H1 (cell line): Measurements from ENCODE around the gene HSF2. TPM values are rescaled to one million over a fixed set of nuclear protein-coding genes. Genes with fewer than 3 reads are reported as not detected.

Source experiments
- CTCF ChIA-PET: fragments of 300-600 bp; sonication (Branson Sonifier 250); formaldehyde crosslinking; loops from one replicate; lab custom pipeline; 2021; ENCODE audit not compliant: partially characterized antibody; lab: Charles Lee
- POLR2A ChIA-PET: fragments of 300-600 bp; sonication (Branson Sonifier 250); formaldehyde crosslinking; loops from one replicate; lab custom pipeline; 2021; ENCODE audit warnings: inconsistent platforms; ENCODE audit not compliant: partially characterized antibody; lab: Charles Lee
- DNase-seq, 2 experiments: peaks; one replicate each; pipeline versions ENCODE4 v3.0.0 to v3.0.0-alpha.2; 2010 to 2022; ENCODE audit warnings: low spot score in 2 of 2, low read depth in 1 of 2, mixed read lengths in 1 of 2
- FAIRE-seq: peaks from 2 replicates; lab custom pipeline; 2011; peaks lifted over from hg19 to GRCh38; lab: Jason Lieb, UNC
- H2AFZ ChIP-seq: 2 replicates; pipeline ENCODE4 v1.8.1; 2012; ENCODE audit warnings: low read length, inconsistent platforms
- H2AK5ac ChIP-seq: 2 replicates; pipeline ENCODE4 v1.6.1; 2013; ENCODE audit warnings: low read depth, low read length
- H2BK120ac ChIP-seq: replicated peaks from 2 replicates; pipeline ENCODE3; 2013; ENCODE audit warnings: low read depth, low read length, inconsistent platforms
- H2BK12ac ChIP-seq: 2 replicates; pipeline ENCODE4 v1.6.1; 2013; ENCODE audit warnings: low read depth, low read length
- H2BK15ac ChIP-seq: 2 replicates; pipeline ENCODE4 v1.6.1; 2013; ENCODE audit warnings: low read length
- H2BK20ac ChIP-seq: 2 replicates; pipeline ENCODE4 v1.6.1; 2013; ENCODE audit warnings: low read length
- H2BK5ac ChIP-seq: 2 replicates; pipeline ENCODE4 v1.6.1; 2013; ENCODE audit warnings: low read depth, low read length
- H3K14ac ChIP-seq: 2 replicates; pipeline ENCODE4 v1.6.1; 2013; ENCODE audit warnings: inconsistent platforms; ENCODE audit not compliant: insufficient read length
- H3K18ac ChIP-seq: 2 replicates; pipeline ENCODE4 v1.6.1; 2013; ENCODE audit warnings: low read length; ENCODE audit errors: extremely low read depth
- H3K23ac ChIP-seq: 2 replicates; pipeline ENCODE4 v1.6.1; 2013; ENCODE audit warnings: inconsistent platforms; ENCODE audit not compliant: insufficient read length
- H3K23me2 ChIP-seq: 2 replicates; pipeline ENCODE4 v1.6.1; 2013; ENCODE audit warnings: low read depth, low read length
- H3K27ac ChIP-seq: 2 replicates; pipeline ENCODE4 v1.6.1; 2011; ENCODE audit warnings: low read depth, low read length, inconsistent platforms
- H3K27me3 ChIP-seq, 4 experiments: replicated peaks in 1 of 4; 1 replicate in 1 of 4; 2 replicates in 3 of 4; pipeline versions ENCODE4 v1.6.1 to v1.8.1; 2011 to 2013; ENCODE audit warnings: low read length in 3 of 4, mild to moderate bottlenecking in 3 of 4, inconsistent platforms in 2 of 4, mixed read lengths in 2 of 4, moderate library complexity in 1 of 4; ENCODE audit not compliant: control insufficient read depth in 3 of 4, insufficient read depth in 3 of 4; ENCODE audit errors: extremely low read depth in 1 of 4
- H3K36me3 ChIP-seq, 4 experiments: 2 replicates each; pipeline versions ENCODE4 v1.6.1 to v1.8.1; 2011 to 2013; ENCODE audit warnings: mild to moderate bottlenecking in 4 of 4, low read length in 3 of 4, moderate library complexity in 2 of 4, control low read depth in 1 of 4, inconsistent platforms in 1 of 4; ENCODE audit not compliant: insufficient read depth in 4 of 4, control insufficient read depth in 2 of 4
- H3K4ac ChIP-seq: replicated peaks from 2 replicates; pipeline ENCODE3; 2013; ENCODE audit warnings: low read length, low read depth, mixed read lengths, inconsistent platforms; ENCODE audit not compliant: insufficient read length
- H3K4me1 ChIP-seq, 4 experiments: replicated peaks in 1 of 4; 1 replicate in 1 of 4; 2 replicates in 3 of 4; pipeline versions ENCODE4 v1.6.1 to v1.8.1; 2011 to 2013; ENCODE audit warnings: low read length in 3 of 4, inconsistent platforms in 2 of 4, mixed read lengths in 1 of 4; ENCODE audit not compliant: insufficient read depth in 4 of 4, control insufficient read depth in 3 of 4
- H3K4me2 ChIP-seq, 2 experiments: 2 replicates each; pipeline versions ENCODE4 v1.6.1 to v1.8.1; 2011 to 2013; ENCODE audit warnings: low read depth in 2 of 2, low read length in 2 of 2, control low read depth in 1 of 2, inconsistent platforms in 1 of 2, mild to moderate bottlenecking in 1 of 2; ENCODE audit not compliant: insufficient read depth in 1 of 2
- H3K4me3 ChIP-seq, 4 experiments: fragments of 200-600, 300-600 bp in 1 of 4; sonication (generic), shearing (Covaris generic), sonication (Bioruptor Twin) in 1 of 4; 2 replicates each; pipeline versions ENCODE4 v1.5.1 to v1.8.1; 2011 to 2016; ENCODE audit warnings: low read length in 4 of 4, low read depth in 3 of 4, control low read depth in 2 of 4, inconsistent platforms in 2 of 4, mild to moderate bottlenecking in 2 of 4, mixed read lengths in 1 of 4, moderate library complexity in 1 of 4; ENCODE audit not compliant: insufficient read depth in 2 of 4; ENCODE audit errors: extremely low read depth in 1 of 4
- H3K56ac ChIP-seq: replicated peaks from 2 replicates; pipeline ENCODE3; 2013; ENCODE audit warnings: low read depth, mild to moderate bottlenecking, mixed read lengths, low read length, inconsistent platforms; ENCODE audit not compliant: insufficient read length
- H3K79me1 ChIP-seq: 2 replicates; pipeline ENCODE4 v1.6.1; 2013; ENCODE audit warnings: low read depth, low read length, control low read depth
- H3K79me2 ChIP-seq, 2 experiments: 2 replicates each; pipeline versions ENCODE4 v1.6.1 to v1.8.1; 2012 to 2013; ENCODE audit warnings: low read length in 2 of 2, mild to moderate bottlenecking in 2 of 2, inconsistent platforms in 1 of 2; ENCODE audit not compliant: insufficient read depth in 2 of 2, control insufficient read depth in 1 of 2
- H3K9ac ChIP-seq, 4 experiments: replicated peaks in 1 of 4; 1 replicate in 1 of 4; 2 replicates in 3 of 4; pipeline versions ENCODE4 v1.6.1 to v1.8.1; 2011 to 2013; ENCODE audit warnings: low read depth in 3 of 4, low read length in 3 of 4, control low read depth in 2 of 4, mild to moderate bottlenecking in 2 of 4, moderate library complexity in 2 of 4, inconsistent platforms in 1 of 4; ENCODE audit errors: extremely low read depth in 1 of 4
- H3K9me3 ChIP-seq, 2 experiments: 2 replicates each; pipeline versions ENCODE4 v1.6.1 to v1.8.1; 2012 to 2013; ENCODE audit warnings: mild to moderate bottlenecking in 2 of 2, moderate library complexity in 2 of 2, control low read depth in 1 of 2, inconsistent platforms in 1 of 2, low read depth in 1 of 2, low read length in 1 of 2, mixed read lengths in 1 of 2; ENCODE audit not compliant: insufficient read depth in 2 of 2
- H4K20me1 ChIP-seq, 2 experiments: replicated peaks in 1 of 2; 2 replicates each; pipeline versions ENCODE3 to v1.8.1; 2011 to 2013; ENCODE audit warnings: inconsistent platforms in 2 of 2, low read length in 2 of 2, mild to moderate bottlenecking in 1 of 2; ENCODE audit not compliant: insufficient read depth in 2 of 2, control insufficient read depth in 1 of 2
- H4K5ac ChIP-seq: 2 replicates; pipeline ENCODE4 v1.6.1; 2013; ENCODE audit warnings: low read length, low read depth, mixed read lengths, inconsistent platforms; ENCODE audit not compliant: insufficient read length
- H4K8ac ChIP-seq: 2 replicates; pipeline ENCODE4 v1.8.0; 2013; ENCODE audit warnings: mild to moderate bottlenecking, moderate library complexity, low read length, inconsistent platforms; ENCODE audit not compliant: insufficient read depth; ENCODE audit errors: extremely low read depth
- H4K91ac ChIP-seq: replicated peaks from 2 replicates; pipeline ENCODE3; 2013; ENCODE audit warnings: low read length, mixed read lengths, inconsistent platforms; ENCODE audit not compliant: insufficient read length
- RFX5 ChIP-seq: IDR thresholded peaks from 2 replicates; pipeline ENCODE4 v1.6.1; 2011; ENCODE audit warnings: low read depth, low read length, improper control_type of control experiment, borderline replicate concordance
- WGBS, 2 experiments: shearing (Covaris generic) in 1 of 2; methylation state at CpG; one replicate each; pipeline versions ENCODE4 v1.1.6 to v1.1.7; 2013 to 2015; ENCODE audit warnings: low lambda C conversion rate in 2 of 2, mixed read lengths in 2 of 2, inconsistent platforms in 1 of 2, low coverage in 1 of 2, missing lambda C conversion rate in 1 of 2; ENCODE audit not compliant: insufficient replicate concordance in 2 of 2, insufficient coverage in 1 of 2, insufficient read length in 1 of 2; ENCODE audit errors: extremely low coverage in 1 of 2, missing lambda C conversion rate in 1 of 2; 5-methylcytosine and 5-hydroxymethylcytosine counted together
- polyA plus RNA-seq, 7 experiments: library from polyadenylated mRNA; depleted of rRNA in 3 of 7; stranded (reverse) in 5 of 7; unstranded in 2 of 7; fragments of >200 nt in 5 of 7; fragments of 200-250 nt in 2 of 7; gene quantifications; 1 replicate in 5 of 7; 2 replicates in 1 of 7; 4 replicates in 1 of 7; pipeline versions ENCODE4 v1.2.1 to v1.2.3, GENCODE V29; 2011 to 2013; ENCODE audit warnings: missing spikeins in 2 of 7, mixed read lengths in 2 of 7
- total RNA-seq: library from RNA; stranded (reverse); fragmentation: NEBNext Ultra II Directional; extraction: Animal tissue kit (Norgen Biotek cat#: 25700); gene quantifications from 2 replicates; pipeline ENCODE4 v1.2.1, GENCODE V29; 2021

Gene HSF2
- total and polyA plus RNA-seq, 2 of the 8 experiments (the other 6 are each of a cell fraction or from before 2014, with no cell fraction given), result 16.3 to 18.3 TPM

DNA sequence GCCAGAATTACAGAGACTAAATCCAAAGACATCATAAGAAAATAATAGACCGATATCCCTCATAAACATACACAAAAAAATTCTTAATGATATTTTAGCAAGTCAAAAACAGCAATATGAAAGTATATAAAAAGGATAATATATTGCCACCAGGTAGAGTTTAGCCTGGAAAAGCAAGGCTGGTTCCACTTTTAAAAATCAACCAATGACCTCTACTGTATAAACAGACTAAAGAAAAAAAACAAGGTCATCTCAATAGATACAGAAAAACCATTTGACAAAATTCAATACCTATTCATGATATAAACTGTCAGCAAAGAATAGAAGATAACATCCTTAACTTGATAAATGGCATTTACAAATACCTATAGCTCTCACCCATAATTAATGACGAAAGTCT, 62.4 kb downstream of the HSF2 start:
- no peak overlapping the region for H2BK20ac ChIP-seq
- no peaks in the 10 kb centered on the region for H3K4me1 ChIP-seq
- no peaks in the 10 kb centered on the region; the same call in 1 of the 2 replicates for H3K79me1 ChIP-seq
- no peak overlapping the region for H3K56ac ChIP-seq
- no peak overlapping the region for H4K91ac ChIP-seq
- H3K23ac ChIP-seq, result no peak overlapping the region
- H3K4me2 ChIP-seq, result no peak overlapping the region
- H3K4me3 ChIP-seq, result no peak overlapping the region
- no peaks in the 10 kb centered on the region for H3K23me2 ChIP-seq
- H4K8ac ChIP-seq, result no peak overlapping the region
- H3K27me3 ChIP-seq, result no peaks in the 10 kb centered on the region
- H2BK120ac ChIP-seq, result no peak overlapping the region
- H3K27ac ChIP-seq, result no peak overlapping the region
- no peak overlapping the region for H2BK5ac ChIP-seq
- ChIA-PET CTCF (no interaction called here), POLR2A (no interaction called here)
- no peak overlapping the region for H3K18ac ChIP-seq
- H4K20me1 ChIP-seq, result peaks cover 0 to 3% of the 10 kb centered on the region in 2 experiments
- H3K9me3 ChIP-seq, result no peaks in the 10 kb centered on the region
- TF ChIP-seq RFX5, result no peak
- H2BK12ac ChIP-seq, result no peak overlapping the region
- DNase-seq (no peak), FAIRE-seq (no peak)
- H3K36me3 ChIP-seq, result peaks cover 0 to 3% (median 0%) of the 10 kb centered on the region in 4 experiments; a peak in 1 of 8 replicates
- no peak overlapping the region for H3K14ac ChIP-seq
- H3K79me2 ChIP-seq, result peaks cover 0 to 85% of the 10 kb centered on the region in 2 experiments; a peak in 3 of 4 replicates
- 90% methylated on average over 2 of the region's 2 CpGs; no CpG with 5 or more reads in 1 of the 2 experiments for WGBS, 2 experiments
- no peak overlapping the region for H2AK5ac ChIP-seq
- H4K5ac ChIP-seq, result no peak overlapping the region
- no peak overlapping the region for H3K9ac ChIP-seq
- no peak overlapping the region for H3K4ac ChIP-seq
- no peak overlapping the region for H2BK15ac ChIP-seq
- no peak overlapping the region for H2AFZ ChIP-seq
